Stromal cell of bone marrow (primary cell): ENCODE data around the gene CH25H.
"Not testable (repeated sequence)": the region's sequence is repeated elsewhere in the genome, so short reads cannot be mapped to it uniquely, and the experiment has no call there.

Experiments
- DNase-seq: peaks from one replicate; pipeline ENCODE4 v3.0.0-alpha.2; 2012; ENCODE audit warnings: low read depth

Gene CH25H

GRCh38 chr10:89207181-89207800 is at the start of gene CH25H:
Gene CH25H, minus strand, starts transcription at chr10:89207317. Its CDS starts 25 bp downstream, at chr10:89207292.
- peak; percentile 75 for DNase-seq

GRCh38 chr10:89256340-89256739 is 49.2 kb upstream of the CH25H start:
- DNase-seq = no peak

- DNase-seq = no peak
Measured at GRCh38 chr10:89255793-89256192, 48.7 kb upstream of the CH25H start.

- not testable (repeated sequence) for DNase-seq
Measured at GRCh38 chr10:89255091-89255579, 48.0 kb upstream of the CH25H start.

GRCh38 chr10:89252225-89252585 is 45.1 kb upstream of the CH25H start:
- DNase-seq = no peak

- DNase-seq = peak; percentile 97
Measured at GRCh38 chr10:89251409-89252224, 44.5 kb upstream of the CH25H start, which contains the start of gene LIPA. Gene LIPA, minus strand, starts transcription at chr10:89251775. Its CDS starts 4,127 bp downstream, at chr10:89247648.

GRCh38 chr10:89250865-89251408 is 43.8 kb upstream of the CH25H start:
- no peak for DNase-seq

GRCh38 chr10:89248990-89249389 is 41.9 kb upstream of the CH25H start:
- no peak for DNase-seq

GRCh38 chr10:89247623-89248022 is 40.5 kb upstream of the CH25H start:
- not testable (repeated sequence) for DNase-seq

GRCh38 chr10:89245802-89246201 is 38.7 kb upstream of the CH25H start:
- no peak for DNase-seq

- no peak for DNase-seq
Measured at GRCh38 chr10:89242840-89243568, 35.9 kb upstream of the CH25H start.

GRCh38 chr10:89242345-89242684 is 35.2 kb upstream of the CH25H start:
- DNase-seq = no peak

- peak; percentile 40 for DNase-seq
Measured at GRCh38 chr10:89241486-89242344, 34.6 kb upstream of the CH25H start.

GRCh38 chr10:89241026-89241425 is 33.9 kb upstream of the CH25H start:
- no peak for DNase-seq

GRCh38 chr10:89240519-89240918 is 33.4 kb upstream of the CH25H start:
- no peak for DNase-seq

GRCh38 chr10:89238956-89239644 is 32.0 kb upstream of the CH25H start:
- no peak for DNase-seq

GRCh38 chr10:89237849-89238248 is 30.7 kb upstream of the CH25H start:
- DNase-seq = no peak

- no peak for DNase-seq
Measured at GRCh38 chr10:89236226-89236797, 29.2 kb upstream of the CH25H start.

GRCh38 chr10:89235073-89235798 is 28.1 kb upstream of the CH25H start:
- no peak for DNase-seq

GRCh38 chr10:89233033-89233432 is 25.9 kb upstream of the CH25H start:
- DNase-seq = no peak
